ENCODE measurements around the gene TEAD2.
"Not testable (repeated sequence)": the region's sequence is repeated elsewhere in the genome, so short reads cannot be mapped to it uniquely, and the experiment has no call there.

Gene TEAD2

DNA sequence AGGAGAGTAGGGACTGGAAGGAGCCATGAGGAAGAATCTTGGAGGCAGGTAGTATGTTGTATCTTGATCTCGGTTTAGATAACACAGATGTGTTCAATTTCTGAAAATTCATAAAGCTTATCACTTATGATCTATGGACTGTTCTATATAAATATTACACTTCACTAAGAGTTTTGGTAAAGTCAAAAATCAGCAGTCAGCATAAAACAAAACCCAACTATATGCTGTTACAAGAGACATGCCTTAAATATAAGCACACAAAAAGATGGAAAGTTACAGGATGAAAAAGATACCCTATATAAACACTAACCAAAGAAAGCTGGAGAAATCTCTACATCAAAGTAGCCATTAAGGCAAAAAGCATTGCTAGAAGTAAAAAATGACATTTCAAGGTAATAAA, 21.4 kb upstream of the TEAD2 start:
- no peak for DNase-seq

DNA sequence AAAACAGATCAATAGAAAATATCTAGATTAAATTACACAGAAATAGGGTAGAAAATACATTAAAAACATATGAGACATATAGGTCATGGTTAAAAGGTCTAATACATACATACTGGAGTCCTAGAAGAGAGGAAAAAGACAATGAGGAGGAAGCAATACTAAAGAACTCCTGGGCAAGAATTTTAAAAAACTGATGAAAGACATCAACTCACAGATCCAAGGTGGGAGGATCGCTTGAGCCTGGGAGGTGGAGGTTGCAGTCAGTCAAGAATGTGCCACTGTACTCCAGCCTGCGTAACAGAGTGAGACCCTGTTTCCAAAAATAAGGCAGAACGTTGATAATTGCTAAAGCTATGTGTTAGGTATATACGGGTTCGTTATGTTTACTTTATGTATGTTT, 20.4 kb upstream of the TEAD2 start:
- no peak for DNase-seq

DNA sequence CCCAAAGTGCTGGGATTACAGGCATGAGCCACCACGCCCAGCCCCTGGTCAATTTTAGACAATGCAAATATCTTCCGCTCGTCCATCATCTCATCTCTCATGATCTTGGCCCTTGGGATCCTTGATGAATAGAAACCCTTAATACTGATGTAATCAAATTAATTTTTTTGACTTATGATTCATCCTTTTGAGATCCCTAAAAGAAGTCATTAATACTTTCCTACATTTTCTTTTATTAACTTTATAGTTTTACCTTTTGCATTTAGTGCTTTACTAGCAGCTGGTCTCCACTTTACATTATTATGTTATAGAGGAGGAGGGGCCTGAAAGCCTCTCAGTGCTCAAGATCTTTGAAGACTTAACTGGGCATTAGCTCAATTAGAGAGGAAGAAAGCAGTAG, 18.2 kb upstream of the TEAD2 start:
- DNase-seq, result no peak

DNA sequence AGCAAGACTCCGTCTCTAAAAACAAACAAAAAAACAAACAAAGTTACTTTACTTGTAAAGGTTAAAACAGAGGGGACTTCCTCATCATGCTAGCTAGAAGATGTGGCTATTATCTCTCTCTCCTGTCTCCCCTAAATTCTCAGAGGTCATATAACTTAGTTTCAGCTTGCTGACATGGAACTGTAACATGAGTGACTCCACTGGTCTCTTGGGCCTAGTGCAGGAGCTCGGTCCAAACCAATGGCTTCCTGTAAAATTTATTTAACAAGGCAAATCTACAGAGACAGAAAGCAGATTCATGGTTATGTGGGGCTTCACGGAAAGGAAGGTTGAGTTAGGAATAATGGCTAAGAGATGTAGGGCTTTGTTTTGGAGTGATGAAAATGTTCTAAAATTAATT, 16.3 kb upstream of the TEAD2 start:
- DNase-seq, result no peak

DNA sequence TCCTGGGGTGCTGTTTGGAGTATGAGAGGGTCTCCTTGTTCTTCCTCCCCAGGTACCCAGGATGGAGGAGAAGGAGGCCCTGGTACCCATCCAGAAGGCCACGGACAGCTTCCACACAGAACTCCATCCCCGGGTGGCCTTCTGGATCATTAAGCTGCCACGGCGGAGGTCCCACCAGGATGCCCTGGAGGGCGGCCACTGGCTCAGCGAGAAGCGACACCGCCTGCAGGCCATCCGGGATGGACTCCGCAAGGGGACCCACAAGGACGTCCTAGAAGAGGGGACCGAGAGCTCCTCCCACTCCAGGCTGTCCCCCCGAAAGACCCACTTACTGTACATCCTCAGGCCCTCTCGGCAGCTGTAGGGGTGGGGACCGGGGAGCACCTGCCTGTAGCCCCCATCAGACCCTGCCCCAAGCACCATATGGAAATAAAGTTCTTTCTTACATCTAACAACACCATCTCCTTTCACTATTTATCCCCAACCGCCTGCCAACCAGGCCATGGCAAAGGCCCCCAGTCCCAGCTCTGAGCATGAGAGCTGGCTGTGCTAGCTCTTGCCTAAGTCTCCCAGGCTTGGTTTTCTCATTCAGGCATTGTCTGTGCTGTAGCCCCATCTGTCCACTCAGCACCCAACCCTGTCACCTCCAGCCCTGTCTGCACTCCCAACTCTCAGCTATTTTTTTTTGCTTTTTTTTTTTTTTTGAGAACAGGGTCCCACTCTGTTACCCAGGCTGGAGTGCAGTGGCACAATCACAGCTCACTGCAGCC, 12.6 kb upstream of the TEAD2 start:
- DNase-seq, result no peak

DNA sequence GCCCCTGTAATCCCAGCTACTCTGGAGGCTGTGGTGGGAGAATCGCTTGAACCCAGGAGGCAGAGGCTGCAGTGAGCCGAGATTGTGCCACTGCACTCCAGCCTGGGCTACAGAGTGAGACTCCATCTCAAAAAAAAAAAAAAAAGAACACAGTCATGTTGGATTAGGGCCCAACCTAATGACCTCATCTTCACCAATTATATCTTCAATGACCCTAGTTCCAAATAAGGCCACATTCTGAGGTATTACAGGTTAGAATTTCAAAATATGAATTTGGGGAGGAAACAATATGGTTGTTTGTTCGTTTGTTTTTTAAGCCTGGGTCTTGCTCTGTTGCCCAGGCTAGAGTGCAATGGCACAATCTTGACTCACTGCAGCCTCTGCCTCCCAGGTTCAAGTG, 11.0 kb upstream of the TEAD2 start:
- DNase-seq, result not testable (repeated sequence)

DNA sequence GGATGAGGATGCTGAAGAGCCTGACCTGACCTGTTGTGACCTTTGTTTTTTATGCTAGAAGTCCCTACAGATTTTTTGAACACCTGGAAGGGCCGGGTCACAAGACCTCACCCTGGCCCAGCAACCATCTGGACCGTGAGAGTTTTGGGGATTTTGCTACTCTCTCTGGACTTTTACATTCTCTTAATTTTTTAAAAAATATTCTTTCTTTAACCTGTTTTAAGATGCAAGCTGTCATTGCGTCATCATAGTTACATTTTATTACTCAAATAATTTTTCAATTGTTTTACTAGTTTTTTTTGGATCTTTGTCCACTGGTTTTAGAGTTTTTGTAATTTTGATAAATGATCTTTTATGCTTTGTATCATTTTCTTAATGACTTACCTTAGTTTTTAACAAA, 9.0 kb upstream of the TEAD2 start:
- no peak for DNase-seq

DNA sequence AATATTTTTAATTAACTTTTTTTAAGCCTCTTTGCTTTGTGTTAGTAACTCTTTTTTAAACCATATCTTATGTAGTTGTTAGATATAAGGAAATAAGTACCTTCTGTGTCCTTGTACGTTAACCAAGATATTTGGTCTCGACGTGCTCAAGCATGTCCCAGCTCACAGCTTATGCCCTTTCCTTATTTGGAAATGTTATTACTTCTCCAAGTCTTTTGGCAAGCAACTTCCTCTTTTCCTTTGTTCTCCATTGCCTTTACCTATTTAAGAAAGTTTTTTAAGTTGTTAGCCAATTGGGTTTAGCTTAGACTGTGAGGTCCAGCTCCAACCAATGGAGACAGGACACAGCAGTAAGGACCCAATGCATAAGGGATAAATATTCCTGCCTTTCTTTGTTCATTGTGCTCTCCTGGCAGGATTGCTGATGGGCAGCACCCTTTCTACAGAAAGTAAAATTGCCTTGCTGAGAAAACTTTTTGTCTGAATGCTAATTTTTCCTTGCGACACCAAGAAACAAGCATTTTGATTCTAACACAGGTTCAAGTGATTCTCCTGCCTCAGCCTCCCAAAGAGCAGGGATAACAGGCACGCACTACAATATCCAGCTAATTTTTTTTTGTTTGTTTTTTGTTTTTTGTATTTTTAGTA, 6.6 kb upstream of the TEAD2 start:
- DNase-seq, result no peak

DNA sequence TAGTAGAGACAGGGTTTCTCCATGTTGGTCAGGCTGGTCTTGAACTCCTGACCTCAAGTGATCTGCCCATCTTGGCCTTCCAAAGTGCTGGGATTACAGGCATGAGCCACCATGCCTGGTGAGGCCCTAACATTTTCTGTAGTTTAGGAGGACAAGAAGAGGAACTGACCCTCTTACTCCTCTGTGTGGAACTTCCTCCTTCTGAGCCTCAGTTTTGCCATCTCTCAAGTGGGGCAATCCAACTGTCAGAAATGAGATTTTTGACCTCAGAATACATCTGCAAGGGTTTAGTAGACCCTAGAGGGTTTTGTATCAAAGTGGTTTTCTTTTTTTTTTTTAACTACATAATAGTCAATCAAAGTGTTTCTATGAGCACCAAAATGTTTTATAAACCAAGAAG, 3.9 kb upstream of the TEAD2 start:
- DNase-seq, result no peak

DNA sequence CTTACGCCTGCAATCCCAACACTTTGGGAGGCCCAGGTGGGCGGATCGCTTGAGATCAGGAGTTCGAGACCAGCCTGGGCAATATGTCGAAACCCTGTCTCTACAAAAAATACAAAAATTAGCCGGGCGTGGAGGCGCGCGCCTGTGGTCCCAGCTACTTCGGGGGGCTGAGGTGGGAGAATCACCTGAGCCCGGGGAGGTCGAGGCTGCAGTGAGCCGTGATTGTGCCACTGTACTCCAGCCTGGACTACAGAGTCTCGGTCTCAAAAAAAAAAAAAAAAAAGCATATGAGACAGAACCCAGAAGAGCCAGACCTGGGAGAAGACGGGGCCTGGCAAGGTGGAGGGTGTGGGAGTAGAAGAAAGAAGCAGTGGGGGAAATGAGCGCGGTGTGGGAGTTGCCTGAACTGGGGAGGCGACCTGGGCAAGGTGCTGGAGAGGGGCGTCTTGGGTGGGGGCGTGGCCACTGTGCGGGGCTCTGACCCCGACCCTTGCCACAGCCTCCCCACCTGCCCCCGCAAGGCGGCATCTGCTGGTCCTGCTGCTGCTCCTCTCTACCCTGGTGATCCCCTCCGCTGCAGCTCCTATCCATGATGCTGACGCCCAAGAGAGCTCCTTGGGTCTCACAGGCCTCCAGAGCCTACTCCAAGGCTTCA, 2.0 kb upstream of the TEAD2 start:
- DNase-seq, result no peak

DNA sequence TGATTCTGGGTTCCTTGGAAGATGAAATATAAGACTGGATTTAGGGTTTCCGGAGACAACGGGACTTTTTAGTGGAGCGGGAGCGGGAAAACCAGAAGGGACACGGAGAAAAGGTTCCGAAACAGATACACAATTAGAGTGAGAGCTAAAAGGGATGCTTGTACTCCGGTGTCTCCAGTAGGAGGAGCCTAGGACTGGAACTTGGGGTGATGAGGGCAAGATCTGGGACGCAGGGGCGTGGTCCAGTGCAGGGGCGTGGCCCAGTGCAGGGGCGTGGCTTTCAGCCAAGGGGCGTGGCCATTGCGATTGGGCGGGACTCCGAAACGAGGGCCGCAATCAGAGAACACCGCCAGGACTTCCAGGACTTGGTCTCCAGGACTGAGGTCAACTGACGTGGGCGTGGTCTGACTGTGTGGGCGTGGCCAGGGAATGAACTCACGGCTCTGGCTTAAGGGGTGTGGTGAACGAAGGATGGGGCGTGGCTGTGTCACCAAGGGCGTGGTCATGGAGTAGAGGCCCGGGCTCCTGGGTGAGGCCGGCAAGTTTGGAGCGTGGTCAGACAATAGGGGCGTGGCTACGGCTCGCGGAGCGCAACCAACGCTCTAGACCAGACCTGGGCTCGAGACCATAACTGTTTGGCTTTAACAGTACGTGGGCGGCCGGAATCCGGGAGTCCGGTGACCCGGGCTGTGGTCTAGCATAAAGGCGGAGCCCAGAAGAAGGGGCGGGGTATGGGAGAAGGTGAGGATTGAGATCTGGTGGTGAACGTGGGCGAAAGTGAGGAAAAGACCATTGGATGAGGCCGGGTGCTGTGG, 1.3 kb upstream of the TEAD2 start, which contains the start of gene DKKL1:
Gene DKKL1 (plus strand): TSS at position 610 of the 815 bp plus-strand sequence. CDS start 122 bp downstream, at position 732.
- peak; percentile 99 for DNase-seq

DNA sequence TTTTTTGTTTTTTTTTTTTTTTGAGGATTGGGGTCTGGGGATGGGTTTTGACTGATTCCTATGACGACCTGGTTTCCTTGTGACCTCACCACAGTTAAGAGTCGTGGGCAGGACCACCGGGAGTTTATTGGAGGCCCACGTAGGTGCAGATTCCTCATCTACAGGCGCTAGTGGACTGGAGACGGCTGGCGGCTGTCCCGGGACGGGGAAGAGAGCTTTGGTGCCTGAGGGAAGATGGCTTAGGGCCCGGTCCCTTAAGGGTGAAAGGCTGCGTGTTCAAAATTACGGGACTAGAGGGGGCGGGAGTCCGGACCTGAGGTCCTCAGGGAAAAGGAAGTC, 682 bp upstream of the TEAD2 start:
- DNase-seq, result peak; percentile 68

DNA sequence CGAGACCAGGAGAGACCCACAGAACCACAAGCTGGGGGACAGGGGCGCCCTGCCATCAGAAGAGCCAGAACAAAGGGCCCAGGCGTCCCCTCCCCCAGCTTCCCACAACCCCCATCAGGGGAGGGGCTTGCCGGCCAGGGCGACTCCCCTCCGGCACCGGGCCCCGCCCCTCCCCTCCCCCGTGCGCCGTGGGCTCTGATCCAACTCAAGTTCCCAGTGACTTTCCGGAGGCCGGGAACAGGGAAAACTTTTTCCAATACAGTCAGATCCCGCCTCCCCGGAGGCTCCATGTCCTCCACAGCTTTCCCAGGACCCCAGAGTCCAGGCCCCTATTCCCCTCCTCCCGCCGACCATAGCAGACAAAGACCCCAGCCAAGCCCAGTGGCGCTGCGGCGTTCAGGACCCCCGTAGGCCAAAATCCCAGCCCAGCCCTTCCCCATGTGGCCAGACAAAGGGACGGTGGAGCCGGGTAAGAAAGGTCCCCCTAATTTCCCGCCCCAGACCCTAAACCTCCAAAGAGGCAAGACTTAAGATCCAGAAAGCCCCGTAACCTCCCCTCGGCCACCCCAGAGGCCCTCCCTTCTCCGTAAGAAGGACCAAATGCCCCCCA, 673 bp downstream of the TEAD2 start:
- DNase-seq, result peak; percentile 38

DNA sequence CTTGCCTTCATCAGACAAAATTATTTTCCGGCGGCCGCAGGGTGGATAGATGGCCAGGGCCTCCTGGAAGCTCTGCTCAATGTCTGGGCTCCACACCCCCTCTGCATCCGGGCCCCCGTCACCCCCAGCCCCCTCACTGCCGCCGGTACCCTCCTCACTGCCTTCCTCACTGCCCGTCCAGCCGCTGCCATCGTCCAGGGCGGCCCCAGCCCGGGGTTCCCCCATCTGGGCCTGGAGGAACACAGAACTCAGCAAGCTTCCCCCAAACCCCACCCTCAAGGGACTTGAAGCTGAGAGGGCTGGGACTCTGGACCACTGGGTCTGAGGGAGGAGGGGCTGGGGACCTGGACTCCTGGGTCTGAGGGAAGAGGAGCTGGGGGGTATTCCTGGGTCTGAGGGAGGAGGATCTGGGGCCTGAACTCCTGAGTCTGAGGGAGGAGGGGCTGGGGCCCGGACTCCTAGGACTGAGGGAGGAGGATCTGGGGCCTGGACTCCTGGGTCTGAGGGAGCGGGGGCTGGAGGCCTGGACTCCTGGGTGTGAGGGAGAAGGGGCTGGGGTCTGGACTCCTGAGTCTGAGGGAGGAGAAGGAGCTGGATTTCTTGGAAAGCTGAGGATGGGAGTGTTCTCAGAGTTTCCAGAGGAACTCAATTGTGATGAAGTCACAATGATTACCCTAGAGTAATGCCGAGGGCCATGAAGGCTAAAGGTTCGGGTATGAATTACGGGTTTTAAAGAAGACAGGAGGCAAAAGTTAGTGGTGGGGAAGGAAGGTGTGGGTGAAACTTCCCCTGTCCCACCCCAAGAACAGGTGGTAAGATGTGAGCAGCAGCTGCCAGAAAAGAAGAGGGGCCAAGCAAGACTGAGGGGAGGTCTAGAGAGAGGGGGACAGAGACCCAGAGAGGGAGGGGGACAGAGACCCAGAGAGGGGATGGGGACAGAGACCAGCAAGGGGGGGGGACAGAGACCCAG, 2.1 kb downstream of the TEAD2 start:
- DNase-seq, result no peak

DNA sequence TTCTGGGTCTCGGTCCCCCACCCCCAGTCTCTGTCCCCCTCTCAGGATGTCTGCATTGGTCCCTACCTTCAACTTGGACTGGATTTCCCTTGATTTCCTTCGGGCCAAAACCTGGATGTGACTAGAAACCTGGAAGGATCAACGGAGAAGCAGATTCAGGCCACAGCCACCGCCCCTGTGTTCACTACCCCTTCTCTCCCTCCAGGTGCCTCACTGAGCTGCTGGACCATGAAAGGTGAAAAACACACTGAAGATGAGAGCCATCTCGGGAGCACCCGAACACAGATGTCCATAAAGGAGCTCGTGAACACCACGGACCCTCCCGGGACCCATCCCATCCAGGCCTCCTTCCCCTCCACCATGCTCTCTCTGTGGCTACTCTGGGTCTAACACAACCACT, 5.0 kb downstream of the TEAD2 start:
- no peak for DNase-seq

DNA sequence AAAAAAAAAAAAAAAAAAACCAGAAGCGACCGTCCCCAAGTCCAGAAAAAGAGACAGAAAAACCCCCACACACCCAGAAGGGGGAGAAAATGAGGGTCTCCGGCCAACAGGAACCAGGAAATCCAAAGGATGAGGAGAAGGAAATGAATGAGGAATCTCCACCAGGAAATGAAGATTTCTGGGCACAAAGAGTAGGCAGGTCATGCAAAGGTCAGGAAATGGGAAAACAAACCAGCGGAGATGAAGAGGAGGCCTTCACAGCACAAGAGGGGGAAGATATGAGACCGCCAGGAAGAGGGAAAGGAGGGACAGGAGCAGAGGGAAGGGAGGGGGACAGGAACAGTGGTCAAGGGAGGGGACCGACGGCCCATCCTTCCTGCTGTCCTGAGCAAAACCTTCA, 5.8 kb downstream of the TEAD2 start:
- DNase-seq, result no peak

DNA sequence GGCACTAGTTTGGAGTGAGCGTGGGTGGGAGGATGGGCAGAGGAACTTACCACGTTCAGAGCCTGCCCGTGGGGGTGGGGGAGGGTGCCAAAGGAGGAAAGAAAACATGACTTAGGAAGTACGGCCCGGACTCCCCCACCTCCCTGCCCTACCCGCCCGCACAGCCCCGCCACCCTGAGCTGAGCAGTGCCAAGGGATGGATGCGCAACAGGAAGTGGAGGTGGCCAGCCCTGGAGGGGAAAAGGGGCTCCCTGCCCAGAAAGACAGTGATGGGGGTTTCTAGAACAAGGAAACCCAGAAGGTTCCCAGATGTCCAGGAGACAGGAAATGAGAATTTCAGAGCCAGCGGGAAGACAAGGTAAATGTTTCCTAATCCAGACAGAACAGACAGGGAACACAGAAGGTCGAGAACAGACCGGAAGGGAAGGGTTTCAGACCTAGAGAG, 6.3 kb downstream of the TEAD2 start:
- no peak for DNase-seq

DNA sequence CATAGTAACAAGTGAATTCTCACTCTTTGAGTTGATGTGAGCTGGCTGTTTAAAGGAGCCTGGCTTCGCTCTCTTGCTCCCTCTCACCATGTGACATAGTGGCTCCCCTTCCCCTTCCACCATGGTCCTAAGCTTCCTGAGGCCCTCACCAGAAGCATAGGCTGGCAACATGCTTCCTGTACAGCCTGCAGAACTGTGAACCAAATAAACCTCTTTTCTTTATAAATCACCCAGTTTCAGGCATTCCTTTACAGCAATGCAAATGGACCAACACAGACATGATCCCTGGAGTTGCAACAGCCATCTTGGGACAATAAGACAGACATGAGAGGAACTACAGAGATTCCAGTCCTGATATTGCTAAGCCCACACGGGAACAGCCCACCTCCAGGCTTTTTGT, 12.6 kb downstream of the TEAD2 start:
- DNase-seq, result no peak

DNA sequence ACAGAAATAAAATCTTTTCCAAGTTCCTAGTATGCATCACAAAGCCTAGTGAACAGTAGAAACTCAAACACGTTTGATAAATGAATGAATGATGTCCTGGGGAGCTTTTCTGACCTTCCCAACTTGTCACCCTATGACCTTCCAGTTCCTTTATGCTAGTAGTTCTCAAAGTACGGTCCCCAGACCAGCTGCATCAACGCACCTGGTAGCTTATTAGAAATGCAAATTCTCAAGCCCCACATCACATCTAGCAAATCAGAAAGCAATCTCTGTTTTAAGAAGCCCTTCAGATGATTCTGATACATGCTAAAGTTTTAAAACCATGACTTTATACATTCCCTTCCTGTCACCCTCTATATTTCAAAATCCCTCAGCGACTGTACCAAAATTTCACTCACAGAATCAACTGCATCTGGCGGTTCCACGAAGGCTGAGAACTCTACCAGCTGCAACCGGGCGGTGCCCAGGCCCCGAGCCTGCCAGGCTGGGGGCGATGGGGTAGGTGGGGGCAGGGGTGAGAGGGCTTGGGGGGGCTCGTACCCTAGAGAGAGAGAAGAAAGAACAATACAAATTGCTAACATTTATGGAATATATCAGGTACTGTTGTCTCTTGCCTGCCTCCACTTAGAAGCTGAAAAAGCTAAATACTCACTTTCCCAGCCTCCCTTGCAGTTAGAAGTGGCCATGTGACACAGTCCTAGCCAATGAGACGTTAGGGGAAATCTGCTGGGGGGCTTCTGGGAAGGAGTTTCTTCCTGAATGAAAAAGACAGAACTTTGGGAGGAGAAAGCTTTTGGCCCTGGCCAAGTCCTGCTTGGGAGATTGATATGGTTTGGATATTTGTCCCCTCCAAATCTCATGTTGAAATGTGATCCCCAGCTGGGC, 13.7 kb downstream of the TEAD2 start:
- DNase-seq, result no peak

DNA sequence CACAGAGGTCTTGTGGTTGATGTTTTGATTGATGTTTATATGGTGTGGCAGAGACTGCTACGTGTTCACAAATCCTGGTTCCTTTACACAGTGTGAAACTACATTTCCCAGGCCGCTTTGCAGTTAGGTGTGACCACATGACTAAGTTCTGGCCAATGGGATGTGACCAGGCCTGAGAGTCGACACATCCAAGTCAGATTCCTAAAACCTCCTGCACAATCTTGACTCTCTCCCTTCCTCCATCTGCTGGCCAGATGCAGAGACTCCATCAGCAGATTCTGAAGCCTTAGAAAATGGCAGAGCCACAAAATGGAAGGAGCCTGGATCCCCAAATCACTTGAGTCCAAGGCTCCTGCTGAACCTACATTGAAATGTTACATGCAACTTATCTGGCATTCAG, 14.4 kb downstream of the TEAD2 start:
- no peak for DNase-seq

DNA sequence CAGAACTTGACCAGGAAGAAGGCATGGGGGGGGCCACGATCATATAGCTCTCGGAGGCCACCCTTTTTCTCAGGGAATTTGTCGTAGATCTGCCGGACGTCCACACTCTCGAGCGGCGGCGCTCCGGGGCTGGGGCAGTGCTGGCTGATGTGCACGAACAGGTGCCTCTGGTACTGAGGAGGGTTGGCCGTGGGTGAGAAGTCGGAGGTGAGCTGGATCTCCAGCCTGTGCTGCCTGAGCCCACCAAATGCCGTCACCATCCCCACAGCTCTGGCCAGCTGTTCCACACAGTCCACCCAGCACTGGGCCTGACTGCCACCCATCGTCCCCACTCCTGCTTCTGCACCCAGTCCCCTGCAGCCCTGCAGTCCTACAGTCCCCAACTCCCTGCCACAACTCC, 15.0 kb downstream of the TEAD2 start:
- no peak for DNase-seq

All from T1000 (cell line).